Smooth muscle cell (in vitro differentiated cells): ENCODE measurements around the gene JUNB. TPM values are rescaled to one million over a fixed set of nuclear protein-coding genes. Genes with fewer than 3 reads are reported as not detected.

Source experiments
- DNase-seq: peaks from one replicate; lab custom pipeline; 2025; ENCODE audit not compliant: unreplicated experiment; lab: John Stamatoyannopoulos, UW
- H2AFZ ChIP-seq: fragments of 200-600 bp; sonication (generic); 2 replicates; pipeline ENCODE4 v1.6.0; 2016; ENCODE audit warnings: antibody characterized with exemption, low read depth, mild to moderate bottlenecking
- H3F3A ChIP-seq: fragments of 200-600 bp; sonication (generic); 2 replicates; pipeline ENCODE4 v1.6.0; 2017; ENCODE audit warnings: antibody characterized with exemption, low read depth
- H3K27ac ChIP-seq: fragments of 200-600 bp; sonication (generic); 2 replicates; pipeline ENCODE4 v1.5.1; 2016; ENCODE audit warnings: low read depth, mild to moderate bottlenecking
- H3K27me3 ChIP-seq: fragments of 200-600 bp; sonication (generic); 2 replicates; pipeline ENCODE4 v1.6.1; 2016; ENCODE audit warnings: low read depth, mild to moderate bottlenecking
- H3K36me3 ChIP-seq: fragments of 200-600 bp; sonication (generic); 2 replicates; pipeline ENCODE4 v1.5.1; 2016; ENCODE audit warnings: low read depth
- H3K4me1 ChIP-seq: fragments of 200-600 bp; sonication (generic); 2 replicates; pipeline ENCODE4 v1.5.1; 2016; ENCODE audit warnings: low read depth
- H3K4me2 ChIP-seq: fragments of 200-600 bp; sonication (generic); 2 replicates; pipeline ENCODE4 v1.6.0; 2016; ENCODE audit warnings: mild to moderate bottlenecking
- H3K4me3 ChIP-seq: fragments of 200-600 bp; sonication (generic); 2 replicates; pipeline ENCODE4 v1.5.1; 2016; ENCODE audit warnings: mild to moderate bottlenecking
- H3K79me2 ChIP-seq: fragments of 200-600 bp; sonication (generic); 2 replicates; pipeline ENCODE4 v1.6.0; 2016; ENCODE audit warnings: low read depth, mild to moderate bottlenecking
- H3K9ac ChIP-seq: fragments of 200-600 bp; sonication (generic); 2 replicates; pipeline ENCODE4 v1.6.0; 2016; ENCODE audit warnings: low read depth
- H3K9me3 ChIP-seq: fragments of 200-600 bp; sonication (generic); replicated peaks from 2 replicates; pipeline ENCODE4 v1.5.1; 2016; ENCODE audit warnings: low read depth
- H4K20me1 ChIP-seq: fragments of 200-600 bp; sonication (generic); 2 replicates; pipeline ENCODE4 v1.6.0; 2016; ENCODE audit warnings: low read depth
- WGBS: methylation state at CpG from one replicate; pipeline ENCODE4 v1.1.7; 2016; ENCODE audit warnings: low lambda C conversion rate; 5-methylcytosine and 5-hydroxymethylcytosine counted together
- polyA plus RNA-seq: library from polyadenylated mRNA; unstranded; fragments of >200 nt; fragmentation: Nextera tagmentation; extraction: Ambion mirVana; gene quantifications from 2 replicates; pipeline ENCODE4 v1.2.1, GENCODE V29; 2016
- total RNA-seq: library from RNA; depleted of rRNA; stranded (reverse); fragments of >200 nt; gene quantifications from 2 replicates; pipeline ENCODE4 v1.2.3, GENCODE V29; 2014
- TF ChIP-seq, protein P1 (sequence below): fragments of 200-600 bp; sonication (generic); IDR thresholded peaks from 2 replicates; pipeline ENCODE4 v1.5.1; 2017; ENCODE audit warnings: borderline replicate concordance, mild to moderate bottlenecking, antibody characterized with exemption; ENCODE audit not compliant: insufficient read depth, poor library complexity, severe bottlenecking

JUNB gene
- total and polyA plus RNA-seq, 2 experiments from 2014 or later: 687 to 1,575 TPM

DNA sequence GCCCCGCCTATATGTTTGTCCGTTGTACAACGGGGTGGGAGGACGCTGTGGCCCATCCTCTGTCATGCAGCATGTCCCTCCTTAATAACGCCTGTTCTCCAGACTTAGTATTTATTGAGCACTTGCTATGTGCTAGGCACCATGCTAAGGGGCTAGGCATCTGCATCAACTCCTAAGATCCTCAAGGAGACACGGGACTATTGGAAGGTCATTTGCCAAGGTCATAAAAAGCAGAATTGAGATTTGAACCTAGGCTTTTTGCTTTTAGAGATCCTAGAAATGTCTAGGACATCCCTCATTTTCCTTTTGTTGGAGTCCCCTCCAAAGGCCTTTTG lies 45.2 kb downstream of the JUNB start:
- Histone ChIP-seq H3K36me3 (no peaks in the 10 kb centered on the region), H3K4me3 (no peak overlapping the region), H3K27ac (no peak overlapping the region), H3K27me3 (peaks cover 69% of the 10 kb centered on the region), H2AFZ (no peak overlapping the region), H3K9ac (no peak overlapping the region), H3K79me2 (no peaks in the 10 kb centered on the region), H3K9me3 (no peaks in the 10 kb centered on the region), H3K4me2 (no peak overlapping the region), H3K4me1 (peaks cover 6% of the 10 kb centered on the region), H4K20me1 (peaks cover 3% of the 10 kb centered on the region), H3F3A (peaks cover 13% of the 10 kb centered on the region)
- TF ChIP-seq, protein P1, sequence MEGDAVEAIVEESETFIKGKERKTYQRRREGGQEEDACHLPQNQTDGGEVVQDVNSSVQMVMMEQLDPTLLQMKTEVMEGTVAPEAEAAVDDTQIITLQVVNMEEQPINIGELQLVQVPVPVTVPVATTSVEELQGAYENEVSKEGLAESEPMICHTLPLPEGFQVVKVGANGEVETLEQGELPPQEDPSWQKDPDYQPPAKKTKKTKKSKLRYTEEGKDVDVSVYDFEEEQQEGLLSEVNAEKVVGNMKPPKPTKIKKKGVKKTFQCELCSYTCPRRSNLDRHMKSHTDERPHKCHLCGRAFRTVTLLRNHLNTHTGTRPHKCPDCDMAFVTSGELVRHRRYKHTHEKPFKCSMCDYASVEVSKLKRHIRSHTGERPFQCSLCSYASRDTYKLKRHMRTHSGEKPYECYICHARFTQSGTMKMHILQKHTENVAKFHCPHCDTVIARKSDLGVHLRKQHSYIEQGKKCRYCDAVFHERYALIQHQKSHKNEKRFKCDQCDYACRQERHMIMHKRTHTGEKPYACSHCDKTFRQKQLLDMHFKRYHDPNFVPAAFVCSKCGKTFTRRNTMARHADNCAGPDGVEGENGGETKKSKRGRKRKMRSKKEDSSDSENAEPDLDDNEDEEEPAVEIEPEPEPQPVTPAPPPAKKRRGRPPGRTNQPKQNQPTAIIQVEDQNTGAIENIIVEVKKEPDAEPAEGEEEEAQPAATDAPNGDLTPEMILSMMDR: no peak
- 16% methylated on average over 6 of the region's 6 CpGs for WGBS
- no peak for DNase-seq

DNA sequence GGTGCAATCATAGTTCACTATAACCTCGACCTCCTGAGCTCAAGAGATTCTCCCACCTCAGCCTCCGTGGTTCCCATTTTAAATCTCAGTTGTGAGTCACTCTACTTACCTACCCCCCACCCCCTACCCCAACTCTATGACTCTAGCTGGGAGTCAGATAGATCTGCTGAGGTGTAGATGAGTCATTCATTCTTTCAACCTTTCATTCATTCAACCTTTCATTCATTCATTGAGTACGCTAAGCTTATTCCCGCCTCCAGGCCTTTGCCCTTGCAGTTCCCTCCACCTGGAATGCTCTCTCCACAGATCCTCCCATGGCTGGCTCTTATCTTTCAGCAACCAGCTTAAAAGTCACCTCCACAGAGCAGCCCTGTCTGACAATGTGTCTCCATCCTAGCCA lies 45.9 kb downstream of the JUNB start:
- peaks cover 69% of the 10 kb centered on the region for H3K27me3 ChIP-seq
- DNase-seq: no peak

GRCh38 chr19:12838182-12838885 lies 47.0 kb downstream of the JUNB start, which contains the start of gene MAST1:
MAST1 (plus strand) TSS chr19:12838515; CDS start chr19:12838573, 58 bp downstream.
- Histone ChIP-seq H3K79me2 (no peaks in the 10 kb centered on the region), H3K36me3 (no peaks in the 10 kb centered on the region), H3K9me3 (no peaks in the 10 kb centered on the region), H2AFZ (no peak within 1 kb of the TSS), H3K4me2 (peak within 1 kb of the TSS; percentile 87), H3K4me1 (peaks cover 8% of the 10 kb centered on the region), H3K9ac (no peak within 1 kb of the TSS), H3F3A (peaks cover 13% of the 10 kb centered on the region), H3K27me3 (peaks cover 65% of the 10 kb centered on the region), H3K4me3 (peak within 1 kb of the TSS; percentile 47), H4K20me1 (no peaks in the 10 kb centered on the region), H3K27ac (no peak within 1 kb of the TSS)
- TF ChIP-seq, protein P1: peak; percentile 49
- 1% methylated on average over 20 of the region's 69 CpGs for WGBS
- no peak for DNase-seq

More for the DNA sequence above, 45.9 kb downstream of the JUNB start:
- Histone ChIP-seq H3K9ac (no peak overlapping the region), H3K79me2 (no peaks in the 10 kb centered on the region), H4K20me1 (peaks cover 3% of the 10 kb centered on the region), H3K27ac (no peak overlapping the region), H3K4me3 (no peak overlapping the region), H3F3A (peaks cover 13% of the 10 kb centered on the region), H3K9me3 (no peaks in the 10 kb centered on the region), H2AFZ (no peak overlapping the region), H3K4me2 (no peak overlapping the region), H3K36me3 (no peaks in the 10 kb centered on the region), H3K4me1 (peaks cover 8% of the 10 kb centered on the region)
- TF ChIP-seq, protein P1: no peak
- 72% methylated on average over 4 of the region's 4 CpGs for WGBS
